Measurements from ENCODE around the gene APOL6.

Gene APOL6

GRCh38 chr22:35648066-35649025 is at the start of gene APOL6:
TSS of gene APOL6 (plus strand) at chr22:35648446. CDS start at chr22:35656426, 7,980 bp downstream.
- FAIRE-seq = no peak
- no peak for DNase-seq (ENCODE audit: insufficient read length, low spot score)

DNA sequence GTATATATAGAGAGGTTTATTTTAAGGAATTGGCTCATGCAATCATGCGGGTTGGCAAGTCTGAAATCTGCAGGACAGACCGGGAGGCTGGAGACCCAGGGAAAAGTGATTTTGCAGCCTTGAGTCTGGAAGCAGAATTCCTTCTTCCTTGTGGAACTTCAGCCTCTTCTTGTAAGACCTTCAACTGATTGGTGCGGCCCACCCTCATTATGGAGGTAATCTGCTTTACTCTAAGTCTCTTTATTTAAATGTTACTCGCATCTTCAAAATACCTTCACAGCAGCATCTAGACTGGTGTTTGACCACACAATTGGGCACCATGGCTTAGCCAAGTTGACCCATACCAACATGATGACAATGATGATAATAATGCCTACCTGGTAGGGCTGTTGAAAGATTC is 48.9 kb upstream of the APOL6 start:
- DNase-seq (ENCODE audit: insufficient read length, low spot score) = no peak
- FAIRE-seq = no peak

DNA sequence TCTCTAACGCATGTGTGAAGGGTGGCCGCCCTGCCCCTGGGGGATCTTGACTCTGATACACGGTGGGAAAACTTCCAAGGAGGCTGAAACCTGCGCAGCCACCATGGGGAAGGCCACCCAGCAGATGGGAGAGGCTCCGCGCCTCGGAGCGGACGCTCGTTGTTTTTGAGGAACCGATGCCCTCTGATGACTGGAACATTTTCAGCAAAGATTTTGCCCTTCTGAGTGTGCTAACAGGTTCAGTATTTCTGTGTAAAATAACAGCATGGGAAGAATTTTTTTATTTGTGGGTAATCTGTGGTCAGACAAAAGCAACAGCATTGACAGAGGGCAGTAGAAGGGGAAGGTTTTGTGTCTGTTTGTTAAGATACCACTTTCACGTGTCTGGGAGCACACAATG is 47.8 kb upstream of the APOL6 start:
- FAIRE-seq (no peak), DNase-seq (ENCODE audit: insufficient read length, low spot score) (no peak)

GRCh38 chr22:35601013-35601580 is 47.1 kb upstream of the APOL6 start:
- DNase-seq (ENCODE audit: insufficient read length, low spot score) (no peak), FAIRE-seq (peak; percentile 84)

- FAIRE-seq = peak; percentile 86
- peak; percentile 43 for DNase-seq (ENCODE audit: insufficient read length, low spot score)
Observed at GRCh38 chr22:35601743-35602615, 46.3 kb upstream of the APOL6 start.

DNA sequence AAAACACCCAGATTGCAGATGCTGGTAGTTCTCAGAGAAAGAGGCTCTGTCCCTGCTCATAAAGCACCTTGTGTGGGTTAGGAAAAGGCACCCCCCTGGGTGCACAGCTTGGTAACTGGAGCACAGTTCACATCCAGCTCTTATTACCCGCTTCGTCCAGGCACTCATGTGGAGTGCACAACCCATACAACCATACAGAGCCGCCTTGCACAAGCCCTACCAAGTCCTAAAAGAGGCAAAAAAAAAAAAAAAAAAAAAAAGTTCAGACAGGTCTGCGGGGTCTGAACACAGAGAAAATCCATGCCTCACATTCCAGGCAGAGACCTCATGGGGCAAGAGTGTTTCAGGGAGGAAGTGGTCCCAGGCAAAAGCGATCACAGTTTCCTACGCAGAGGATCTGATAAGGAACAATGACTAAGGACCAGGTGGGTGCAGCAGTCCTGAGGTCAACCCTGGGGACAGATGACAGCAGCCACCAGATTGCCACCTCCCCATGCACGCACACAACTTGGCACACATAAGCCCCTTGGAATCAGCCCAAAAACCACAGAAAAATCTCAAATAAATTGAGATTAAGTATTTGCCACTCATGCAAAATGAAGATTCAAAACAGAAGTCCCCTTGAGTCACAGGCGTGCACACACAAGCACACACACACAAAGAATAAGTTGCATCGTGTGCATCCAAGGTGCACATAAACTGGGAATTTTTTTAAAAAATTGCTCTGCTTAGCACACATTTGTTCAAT is 43.5 kb upstream of the APOL6 start:
- peak; percentile 34 for DNase-seq (ENCODE audit: insufficient read length, low spot score)
- no peak for FAIRE-seq

- no peak for FAIRE-seq
- no peak for DNase-seq (ENCODE audit: insufficient read length, low spot score)
Observed at GRCh38 chr22:35605369-35605680, 42.9 kb upstream of the APOL6 start.

GRCh38 chr22:35605851-35606481 is 42.3 kb upstream of the APOL6 start:
- FAIRE-seq (no peak), DNase-seq (ENCODE audit: insufficient read length, low spot score) (no peak)

DNA sequence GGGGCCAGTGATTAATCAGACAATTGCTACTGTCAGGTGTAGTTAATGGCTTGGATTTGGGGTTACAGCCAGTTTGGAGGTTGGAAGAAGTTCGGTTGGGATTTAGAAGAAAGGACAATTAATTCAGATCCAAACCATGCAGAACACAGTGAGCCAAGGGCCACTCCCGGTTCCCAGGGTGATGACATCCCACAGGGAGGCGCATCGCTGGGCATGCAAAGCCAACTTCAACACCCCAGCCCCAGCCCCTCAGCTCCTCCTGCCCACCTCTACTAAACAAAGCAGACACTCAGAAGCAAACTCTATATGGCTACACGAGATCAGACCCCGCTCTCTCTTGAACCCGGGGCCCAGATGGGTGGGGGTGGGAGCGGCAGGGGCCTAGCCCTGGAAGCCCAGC is 41.3 kb upstream of the APOL6 start:
- DNase-seq (ENCODE audit: insufficient read length, low spot score) (no peak), FAIRE-seq (no peak)

GRCh38 chr22:35608088-35608487 is 40.2 kb upstream of the APOL6 start:
- no peak for FAIRE-seq
- DNase-seq (ENCODE audit: insufficient read length, low spot score) = no peak

- DNase-seq (ENCODE audit: insufficient read length, low spot score) = no peak
- FAIRE-seq = no peak
Observed at GRCh38 chr22:35609261-35609660, 39.0 kb upstream of the APOL6 start.

DNA sequence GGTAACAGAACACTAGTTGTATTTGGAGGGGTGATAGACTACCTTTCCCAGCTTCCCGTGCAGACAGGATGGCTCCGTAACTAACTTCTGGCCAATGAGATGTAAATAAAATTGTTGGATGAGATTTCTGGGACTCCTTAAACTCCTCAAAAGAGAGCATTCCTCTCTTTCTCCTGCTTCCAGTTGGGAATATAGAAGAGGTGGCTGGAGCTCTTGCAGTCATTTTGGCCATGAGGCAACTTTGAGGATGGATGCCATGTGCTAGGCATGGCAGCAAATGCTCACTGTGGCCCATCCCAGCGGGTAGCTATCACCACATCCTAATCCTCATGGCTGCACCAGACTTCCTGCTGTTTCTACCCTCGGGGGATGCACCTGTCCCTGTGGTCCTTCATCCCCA is 38.5 kb upstream of the APOL6 start:
- FAIRE-seq = no peak
- DNase-seq (ENCODE audit: insufficient read length, low spot score) = no peak

DNA sequence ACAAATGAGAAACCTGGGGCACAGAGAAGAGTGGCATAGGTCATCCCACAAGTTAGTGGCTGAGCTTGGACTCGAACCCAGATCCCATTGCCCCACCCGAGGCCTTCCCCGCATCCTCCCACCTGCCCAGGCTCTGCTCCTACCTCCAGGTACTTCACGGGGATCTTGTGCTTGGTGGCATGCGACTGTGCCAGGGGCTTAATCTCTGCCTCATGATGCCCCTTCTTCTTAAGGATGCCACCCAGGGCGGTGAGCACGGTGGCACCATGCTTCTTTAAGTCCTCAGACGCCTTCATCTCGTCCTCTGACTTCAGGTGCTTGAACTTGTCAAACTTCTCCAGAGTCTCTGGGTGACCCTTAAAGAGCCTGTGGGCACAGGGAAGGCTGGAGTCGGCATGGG is 37.5 kb upstream of the APOL6 start:
- no peak for DNase-seq (ENCODE audit: insufficient read length, low spot score)
- FAIRE-seq = no peak

- FAIRE-seq = no peak
- no peak for DNase-seq (ENCODE audit: insufficient read length, low spot score)
Observed at GRCh38 chr22:35611200-35611890, 36.9 kb upstream of the APOL6 start.

GRCh38 chr22:35611891-35612576 is 36.2 kb upstream of the APOL6 start:
- DNase-seq (ENCODE audit: insufficient read length, low spot score) (no peak), FAIRE-seq (no peak)

DNA sequence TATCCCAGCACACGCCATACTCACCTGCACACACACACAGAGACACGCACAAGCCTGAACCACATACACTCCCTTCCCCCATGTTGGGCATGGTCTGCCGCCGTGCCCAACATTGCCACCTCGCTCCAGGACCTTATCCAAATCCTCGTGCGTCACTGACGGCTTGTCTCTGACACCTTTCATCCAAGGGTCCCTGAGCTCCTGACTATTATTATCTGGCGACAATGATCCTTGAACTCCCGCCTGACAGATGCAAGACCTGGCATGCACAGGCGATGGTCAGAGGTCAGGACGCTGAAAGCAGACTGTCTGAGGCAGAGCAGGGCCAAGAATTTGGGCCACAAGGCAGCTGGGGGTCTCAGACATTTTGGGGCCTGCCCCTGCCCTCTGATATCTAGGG is 35.3 kb upstream of the APOL6 start:
- FAIRE-seq = no peak
- no peak for DNase-seq (ENCODE audit: insufficient read length, low spot score)

DNA sequence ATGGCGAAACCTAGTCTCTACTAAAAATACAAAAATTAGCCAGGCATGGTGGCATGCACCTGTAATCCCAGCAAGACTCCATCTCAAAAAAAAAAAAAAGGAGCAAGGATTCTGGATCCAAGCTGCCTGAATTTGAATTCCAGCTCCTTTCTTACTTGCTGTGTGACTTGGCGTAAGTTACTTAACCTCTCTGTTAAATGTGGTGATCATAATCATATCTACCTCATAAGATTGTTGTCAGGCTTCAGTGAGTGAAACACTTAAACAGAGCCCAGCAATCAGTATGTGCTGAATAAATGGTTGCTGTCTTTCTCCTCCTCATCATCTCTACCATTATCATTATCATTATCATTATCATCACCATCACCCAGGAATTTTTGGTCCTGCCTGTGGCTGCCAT is 33.8 kb upstream of the APOL6 start:
- FAIRE-seq (no peak), DNase-seq (ENCODE audit: insufficient read length, low spot score) (no peak)

DNA sequence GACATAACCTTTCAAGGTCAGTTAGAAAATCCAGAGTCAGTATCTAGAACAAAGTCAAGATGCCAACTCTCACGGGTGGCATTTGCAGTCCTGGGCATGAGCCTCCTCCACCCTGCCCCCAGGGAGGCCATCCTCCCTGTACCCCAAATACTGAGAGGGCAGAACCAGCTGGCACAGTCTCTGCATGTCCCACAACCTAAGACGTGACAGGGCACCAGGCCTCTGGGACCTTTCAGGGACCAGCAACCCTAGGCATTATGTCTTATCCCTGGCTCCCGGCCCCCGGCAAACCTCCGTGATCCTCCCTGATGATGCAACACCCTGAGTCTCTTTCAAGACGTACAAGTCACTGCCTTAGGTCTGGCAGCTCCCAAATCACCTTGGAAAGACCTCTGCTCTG is 33.1 kb upstream of the APOL6 start:
- no peak for DNase-seq (ENCODE audit: insufficient read length, low spot score)
- FAIRE-seq = no peak

GRCh38 chr22:35616043-35616442 is 32.2 kb upstream of the APOL6 start:
- no peak for DNase-seq (ENCODE audit: insufficient read length, low spot score)
- no peak for FAIRE-seq

Data from HTR-8/SVneo (cell line).